GM18873 (cell line): ENCODE measurements around the gene TCP10L.
"Not testable (repeated sequence)": the region's sequence is repeated elsewhere in the genome, so short reads cannot be mapped to it uniquely, and the experiment has no call there.

Experiments used
- ATAC-seq: cut with Tn5 transposase; IDR thresholded peaks from one replicate; pipeline ENCODE4 v1.9.1; 2021; ENCODE audit warnings: mild to moderate bottlenecking, moderate library complexity, moderate number of reproducible peaks; ENCODE audit not compliant: unreplicated experiment, low FRiP score

Gene TCP10L

GRCh38 chr21:32559006-32559610 lies 26.2 kb downstream of the TCP10L start:
- no peak for ATAC-seq

- no peak for ATAC-seq
These were observed 27.2 kb downstream of the TCP10L start for GRCh38 chr21:32558106-32558505.

GRCh38 chr21:32554832-32555638 lies 30.3 kb downstream of the TCP10L start:
- ATAC-seq, result no peak

GRCh38 chr21:32549886-32550285 lies 35.4 kb downstream of the TCP10L start:
- ATAC-seq, result no peak

GRCh38 chr21:32549440-32549839 lies 35.9 kb downstream of the TCP10L start:
- no peak for ATAC-seq

GRCh38 chr21:32548978-32549377 lies 36.3 kb downstream of the TCP10L start:
- ATAC-seq, result no peak

- ATAC-seq, result no peak
These were observed 38.3 kb downstream of the TCP10L start for GRCh38 chr21:32547018-32547417.

GRCh38 chr21:32545948-32546441 lies 39.3 kb downstream of the TCP10L start:
- ATAC-seq, result no peak

- no peak for ATAC-seq
These were observed 40.6 kb downstream of the TCP10L start for GRCh38 chr21:32544697-32545096.

GRCh38 chr21:32543975-32544374 lies 41.3 kb downstream of the TCP10L start:
- no peak for ATAC-seq

GRCh38 chr21:32543056-32543455 lies 42.3 kb downstream of the TCP10L start:
- not testable (repeated sequence) for ATAC-seq

- ATAC-seq, result no peak
These were observed 45.9 kb downstream of the TCP10L start for GRCh38 chr21:32539378-32539777.

- no peak for ATAC-seq
These were observed 47.1 kb downstream of the TCP10L start for GRCh38 chr21:32538147-32538792.

GRCh38 chr21:32537569-32537881 lies 47.8 kb downstream of the TCP10L start:
- no peak for ATAC-seq

- no peak for ATAC-seq
These were observed 49.7 kb downstream of the TCP10L start for GRCh38 chr21:32535612-32536011.

- ATAC-seq, result no peak
These were observed 51.2 kb downstream of the TCP10L start for GRCh38 chr21:32534113-32534512.

GRCh38 chr21:32533611-32534010 lies 51.7 kb downstream of the TCP10L start:
- no peak for ATAC-seq

- no peak for ATAC-seq
These were observed 52.3 kb downstream of the TCP10L start for GRCh38 chr21:32533053-32533452.

GRCh38 chr21:32532636-32533035 lies 52.7 kb downstream of the TCP10L start:
- ATAC-seq, result no peak

- not testable (repeated sequence) for ATAC-seq
These were observed 53.8 kb downstream of the TCP10L start for GRCh38 chr21:32531561-32531960.

GRCh38 chr21:32530809-32531208 lies 54.5 kb downstream of the TCP10L start:
- not testable (repeated sequence) for ATAC-seq
